ENCODE data around the gene ETS1.

The ETS1 gene

GRCh38 chr11:128564642-128565245 is 22.6 kb downstream of the ETS1 start:
- DNase-seq, result no peak

GRCh38 chr11:128563942-128564641 is 23.3 kb downstream of the ETS1 start:
- no peak for DNase-seq

GRCh38 chr11:128563308-128563707 is 24.1 kb downstream of the ETS1 start:
- DNase-seq, result no peak

GRCh38 chr11:128559496-128560103 is 27.8 kb downstream of the ETS1 start:
- no peak for DNase-seq

GRCh38 chr11:128555606-128556005 is 31.8 kb downstream of the ETS1 start:
- no peak for DNase-seq

- DNase-seq, result no peak
Observed at GRCh38 chr11:128553662-128554362, 33.5 kb downstream of the ETS1 start.

- DNase-seq, result no peak
Observed at GRCh38 chr11:128552783-128553661, 34.3 kb downstream of the ETS1 start.

- DNase-seq, result peak; percentile 19
Observed at GRCh38 chr11:128551611-128552335, 35.6 kb downstream of the ETS1 start.

- no peak for DNase-seq
Observed at GRCh38 chr11:128551058-128551457, 36.3 kb downstream of the ETS1 start.

GRCh38 chr11:128550261-128550821 is 37.0 kb downstream of the ETS1 start:
- DNase-seq, result no peak

GRCh38 chr11:128549256-128549944 is 38.0 kb downstream of the ETS1 start:
- no peak for DNase-seq

GRCh38 chr11:128548649-128549255 is 38.6 kb downstream of the ETS1 start:
- peak; percentile 9 for DNase-seq

GRCh38 chr11:128547946-128548648 is 39.3 kb downstream of the ETS1 start:
- no peak for DNase-seq

GRCh38 chr11:128546916-128547315 is 40.4 kb downstream of the ETS1 start:
- no peak for DNase-seq

- no peak for DNase-seq
Observed at GRCh38 chr11:128544471-128545051, 42.8 kb downstream of the ETS1 start.

- no peak for DNase-seq
Observed at GRCh38 chr11:128540469-128540868, 46.9 kb downstream of the ETS1 start.

- DNase-seq, result no peak
Observed at GRCh38 chr11:128536506-128536905, 50.9 kb downstream of the ETS1 start.

- DNase-seq, result no peak
Observed at GRCh38 chr11:128535468-128536457, 51.6 kb downstream of the ETS1 start.

Measured in stimulated activated naive CD4-positive, alpha-beta T cell treated with Interleukin-2 at 50 U/mL for 16 hours (primary cell).